ENCODE data around the gene PSMA2. TPM values are rescaled to one million over a fixed set of nuclear protein-coding genes. Genes with fewer than 3 reads are reported as not detected.

PSMA2 gene
- total RNA-seq, 4 donors from 2014 or later, result 33.1 to 123 (median 81.4) TPM

DNA sequence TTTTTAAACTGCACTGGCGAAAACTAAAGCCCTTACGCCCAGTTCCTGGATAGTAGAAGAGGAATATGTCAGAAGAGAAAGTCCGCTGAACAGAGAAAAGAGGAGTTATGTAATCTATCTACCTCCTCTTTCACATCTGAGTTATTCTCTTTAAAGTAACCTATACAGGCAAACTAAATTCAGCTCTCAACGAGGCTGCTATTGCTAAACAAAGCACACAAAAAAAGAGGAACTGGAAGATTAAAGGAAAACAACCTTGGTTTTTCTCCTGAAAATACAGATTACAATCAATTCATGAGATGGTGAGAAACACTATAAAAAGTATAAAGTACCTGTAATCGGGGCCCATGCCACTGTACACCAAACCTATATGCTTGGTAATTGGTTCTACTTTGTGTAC, 5.8 kb downstream of the PSMA2 start:
- intact Hi-C loops (cut with DNase I), result no loop called here
- Histone ChIP-seq H3K9me3 (no peaks in the 10 kb centered on the region), H3K27me3 (no peaks in the 10 kb centered on the region), H3K4me3 (no peak overlapping the region), H3K27ac (no peak overlapping the region), H3K36me3 (peaks cover 0 to 65% (median 23%) of the 10 kb centered on the region in 3 donors), H3K4me1 (peaks cover 9 to 62% (median 28%) of the 10 kb centered on the region in 3 donors)
- WGBS, 2 donors, result 58 to 69% methylated on average over 5 of the region's 5 CpGs
- no peak for TF ChIP-seq POLR2A (IDR thresholded peaks at IDR 0.05)
- TF ChIP-seq, protein P1, sequence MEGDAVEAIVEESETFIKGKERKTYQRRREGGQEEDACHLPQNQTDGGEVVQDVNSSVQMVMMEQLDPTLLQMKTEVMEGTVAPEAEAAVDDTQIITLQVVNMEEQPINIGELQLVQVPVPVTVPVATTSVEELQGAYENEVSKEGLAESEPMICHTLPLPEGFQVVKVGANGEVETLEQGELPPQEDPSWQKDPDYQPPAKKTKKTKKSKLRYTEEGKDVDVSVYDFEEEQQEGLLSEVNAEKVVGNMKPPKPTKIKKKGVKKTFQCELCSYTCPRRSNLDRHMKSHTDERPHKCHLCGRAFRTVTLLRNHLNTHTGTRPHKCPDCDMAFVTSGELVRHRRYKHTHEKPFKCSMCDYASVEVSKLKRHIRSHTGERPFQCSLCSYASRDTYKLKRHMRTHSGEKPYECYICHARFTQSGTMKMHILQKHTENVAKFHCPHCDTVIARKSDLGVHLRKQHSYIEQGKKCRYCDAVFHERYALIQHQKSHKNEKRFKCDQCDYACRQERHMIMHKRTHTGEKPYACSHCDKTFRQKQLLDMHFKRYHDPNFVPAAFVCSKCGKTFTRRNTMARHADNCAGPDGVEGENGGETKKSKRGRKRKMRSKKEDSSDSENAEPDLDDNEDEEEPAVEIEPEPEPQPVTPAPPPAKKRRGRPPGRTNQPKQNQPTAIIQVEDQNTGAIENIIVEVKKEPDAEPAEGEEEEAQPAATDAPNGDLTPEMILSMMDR (IDR thresholded peaks at IDR 0.05), result no peak
- no peak for DNase-seq

DNA sequence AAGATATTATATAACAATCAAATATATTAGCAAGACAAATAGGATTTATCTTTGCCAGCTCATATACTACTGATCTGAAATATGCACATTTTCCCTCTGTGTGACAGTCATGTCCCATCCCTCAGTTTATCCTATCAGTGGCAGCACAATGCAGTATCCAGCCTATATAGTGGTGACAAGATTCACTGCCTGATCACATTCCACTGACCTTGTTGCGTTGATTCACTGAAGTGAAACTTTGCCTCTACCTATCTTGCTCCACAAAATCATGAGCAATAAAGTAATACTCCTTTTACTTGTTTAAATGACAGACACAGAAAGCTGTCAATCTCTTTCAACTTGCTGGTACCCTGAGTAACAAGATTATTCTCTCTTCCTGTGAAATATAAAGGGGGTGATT, 6.3 kb downstream of the PSMA2 start:
- 59 to 100% methylated on average over 1 of the region's 1 CpG for WGBS, 2 donors
- Histone ChIP-seq H3K27me3 (no peaks in the 10 kb centered on the region), H3K27ac (no peak overlapping the region), H3K9me3 (no peaks in the 10 kb centered on the region), H3K4me1 (peaks cover 6 to 56% (median 26%) of the 10 kb centered on the region in 3 donors), H3K36me3 (peaks cover 0 to 71% (median 28%) of the 10 kb centered on the region in 3 donors), H3K4me3 (no peak overlapping the region)
- no peak for TF ChIP-seq POLR2A (IDR thresholded peaks at IDR 0.05)
- TF ChIP-seq, protein P1 (IDR thresholded peaks at IDR 0.05), result no peak
- DNase-seq, result no peak
- intact Hi-C loops (cut with DNase I), result no loop called here

DNA sequence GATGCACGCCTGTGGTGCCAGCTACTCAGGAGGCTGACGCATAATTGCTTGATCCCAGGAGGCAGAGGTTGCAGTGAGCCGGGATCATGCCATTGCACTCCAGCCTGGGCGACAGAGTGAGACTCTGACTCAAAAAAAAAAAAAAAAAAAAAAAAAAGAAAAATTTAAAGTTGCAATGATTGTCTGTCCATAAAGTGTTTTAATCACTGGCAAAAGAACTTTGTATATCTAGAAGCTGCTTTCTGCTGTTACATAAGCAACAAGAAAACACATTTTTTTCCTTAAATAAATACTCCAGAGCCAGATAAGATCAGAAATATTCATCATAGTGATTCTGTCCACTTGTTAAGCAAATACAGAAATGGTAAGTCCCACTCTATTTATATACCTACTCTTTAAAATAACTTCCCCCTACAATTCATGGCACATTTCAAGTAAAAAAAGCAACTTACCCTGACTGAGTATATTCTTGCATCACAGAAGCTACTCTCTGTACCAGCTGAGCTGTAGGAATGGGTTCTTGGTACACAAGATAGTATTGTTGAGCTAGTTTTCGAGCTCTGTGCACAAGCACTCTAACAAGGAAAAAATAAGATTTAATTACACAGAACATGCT, 7.6 kb downstream of the PSMA2 start:
- TF ChIP-seq, protein P1 (IDR thresholded peaks at IDR 0.05), result no peak

DNA sequence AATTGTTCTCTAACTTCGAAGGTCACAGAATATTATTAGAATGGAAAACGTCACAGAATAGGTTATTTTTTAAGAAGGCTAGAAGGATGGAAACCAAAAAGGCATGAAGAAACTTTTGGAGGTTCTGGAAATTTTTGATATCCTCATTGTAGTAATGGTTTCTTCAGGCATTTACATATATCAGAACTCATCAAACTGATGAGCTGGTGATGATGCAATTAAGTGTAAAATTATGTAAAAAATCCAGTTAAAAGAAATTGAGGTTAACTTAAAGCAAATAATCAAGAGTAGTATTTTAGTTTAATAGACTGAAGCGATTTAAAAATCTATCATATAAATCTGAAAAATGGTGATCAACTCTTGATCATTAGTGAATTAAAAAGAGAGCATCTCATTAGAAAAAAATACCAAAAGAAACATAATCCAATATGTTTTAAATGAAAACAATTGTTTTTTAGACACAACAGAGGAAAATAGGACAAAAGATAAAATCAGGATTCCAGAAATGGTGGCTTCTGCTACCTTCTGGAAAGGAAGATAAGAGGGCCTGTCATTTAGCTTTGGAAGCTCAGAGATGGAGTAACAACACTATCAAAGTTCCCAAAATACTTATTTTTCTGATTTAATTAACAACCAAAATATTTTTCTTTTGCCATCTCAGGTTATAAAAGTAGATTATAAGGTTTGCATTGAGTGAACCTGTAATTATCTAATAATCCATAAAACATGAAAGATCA, 9.8 kb downstream of the PSMA2 start:
- TF ChIP-seq, protein P1 (IDR thresholded peaks at IDR 0.05), result no peak
- no peak for TF ChIP-seq POLR2A (IDR thresholded peaks at IDR 0.05)
- Histone ChIP-seq H3K4me3 (no peak overlapping the region), H3K9me3 (no peaks in the 10 kb centered on the region), H3K27ac (no peak overlapping the region), H3K4me1 (peaks cover 0 to 22% (median 0%) of the 10 kb centered on the region in 3 donors), H3K27me3 (no peaks in the 10 kb centered on the region), H3K36me3 (peaks cover 0 to 100% (median 35%) of the 10 kb centered on the region in 3 donors)
- DNase-seq, result no peak
- intact Hi-C loops (cut with DNase I), result no loop called here
- WGBS, 2 donors, result 92 to 95% methylated on average over 3 of the region's 3 CpGs

More for the DNA sequence above, 7.6 kb downstream of the PSMA2 start:
- no peak for DNase-seq
- no peak overlapping the region for H3K4me3 ChIP-seq
- no peak overlapping the region for H3K27ac ChIP-seq
- no peaks in the 10 kb centered on the region for H3K9me3 ChIP-seq
- intact Hi-C loops (cut with DNase I), result no loop called here
- H3K36me3 ChIP-seq, result peaks cover 0 to 84% (median 35%) of the 10 kb centered on the region in 3 donors
- H3K27me3 ChIP-seq, result no peaks in the 10 kb centered on the region
- WGBS, 2 donors, result 94 to 96% methylated on average over 5 of the region's 5 CpGs
- H3K4me1 ChIP-seq, result peaks cover 0 to 43% (median 13%) of the 10 kb centered on the region in 3 donors

DNA sequence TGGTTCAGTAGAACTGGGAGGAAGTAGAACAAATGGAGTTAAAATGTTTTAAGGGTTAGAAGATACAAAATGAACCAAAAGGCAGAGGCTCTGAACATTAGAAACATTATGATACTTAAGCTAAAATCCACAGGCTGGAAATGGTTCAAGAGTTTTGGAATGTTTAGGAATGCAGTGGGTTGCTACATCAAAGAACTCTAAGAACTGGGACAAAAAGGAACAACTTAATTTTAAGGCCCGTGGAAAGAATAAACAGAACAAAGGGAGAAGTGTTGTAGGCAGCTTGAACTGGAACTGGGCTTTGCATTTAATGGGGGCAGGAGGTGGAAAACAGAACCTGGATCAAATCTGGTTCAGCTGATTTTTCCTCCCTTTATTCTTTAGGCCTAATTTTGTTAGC, 16.6 kb downstream of the PSMA2 start:
- 24 to 33% methylated on average over 1 of the region's 1 CpG for WGBS, 2 donors
- Histone ChIP-seq H3K27me3 (no peaks in the 10 kb centered on the region), H3K9me3 (no peaks in the 10 kb centered on the region), H3K4me1 (peaks cover 4 to 28% (median 11%) of the 10 kb centered on the region in 3 donors), H3K36me3 (peaks cover 0 to 51% (median 18%) of the 10 kb centered on the region in 3 donors), H3K27ac (peak overlapping the region in 1 of 4 donors; percentile 54), H3K4me3 (no peak overlapping the region)
- intact Hi-C loops (cut with DNase I), result no loop called here
- no peak for TF ChIP-seq POLR2A (IDR thresholded peaks at IDR 0.05)
- TF ChIP-seq, protein P1 (IDR thresholded peaks at IDR 0.05), result no peak
- DNase-seq, result no peak

All from esophagus squamous epithelium (tissue), 5 donors.